ENCODE results near the gene HIGD1A.

Gene HIGD1A

GRCh38 chr3:42847731-42848130 lies 43.4 kb upstream of the HIGD1A start:
- no peak for DNase-seq (ENCODE audit: extremely low read depth, low read depth)
- no peak for TF ChIP-seq CTCF (IDR thresholded peaks at IDR 0.05; ENCODE audit: low read depth, low read length)

GRCh38 chr3:42846685-42847522 lies 42.6 kb upstream of the HIGD1A start:
- no peak for TF ChIP-seq CTCF (IDR thresholded peaks at IDR 0.05; ENCODE audit: low read depth, low read length)
- DNase-seq (ENCODE audit: extremely low read depth, low read depth) = no peak

- no peak for TF ChIP-seq CTCF (IDR thresholded peaks at IDR 0.05; ENCODE audit: low read depth, low read length)
- no peak for DNase-seq (ENCODE audit: extremely low read depth, low read depth)
Observed at GRCh38 chr3:42844815-42845214, 40.5 kb upstream of the HIGD1A start.

GRCh38 chr3:42844412-42844713 lies 40.1 kb upstream of the HIGD1A start:
- DNase-seq (ENCODE audit: extremely low read depth, low read depth) = no peak

GRCh38 chr3:42843713-42844411 lies 39.6 kb upstream of the HIGD1A start:
- TF ChIP-seq CTCF (IDR thresholded peaks at IDR 0.05; ENCODE audit: low read depth, low read length) = no peak
- DNase-seq (ENCODE audit: extremely low read depth, low read depth) = no peak

More at GRCh38 chr3:42844412-42844713, 40.1 kb upstream of the HIGD1A start:
- TF ChIP-seq CTCF (IDR thresholded peaks at IDR 0.05; ENCODE audit: low read depth, low read length) = no peak

- no peak for TF ChIP-seq CTCF (IDR thresholded peaks at IDR 0.05; ENCODE audit: low read depth, low read length)
- DNase-seq (ENCODE audit: extremely low read depth, low read depth) = no peak
Observed at GRCh38 chr3:42841332-42841731, 37.0 kb upstream of the HIGD1A start.

GRCh38 chr3:42839616-42840015 lies 35.3 kb upstream of the HIGD1A start:
- peak; percentile 38 for DNase-seq (ENCODE audit: extremely low read depth, low read depth)

More at GRCh38 chr3:42839616-42840015, 35.3 kb upstream of the HIGD1A start:
- TF ChIP-seq CTCF (IDR thresholded peaks at IDR 0.05; ENCODE audit: low read depth, low read length) = peak; percentile 78

All from AG09319 (cell line).